HG03045 (cell line): ENCODE measurements around the gene EIF4E1B.

Experiments
- ATAC-seq: cut with Tn5 transposase; IDR thresholded peaks from one replicate; pipeline ENCODE4 v1.9.1; 2021; ENCODE audit warnings: mild to moderate bottlenecking, moderate library complexity; ENCODE audit not compliant: unreplicated experiment

Gene EIF4E1B

DNA sequence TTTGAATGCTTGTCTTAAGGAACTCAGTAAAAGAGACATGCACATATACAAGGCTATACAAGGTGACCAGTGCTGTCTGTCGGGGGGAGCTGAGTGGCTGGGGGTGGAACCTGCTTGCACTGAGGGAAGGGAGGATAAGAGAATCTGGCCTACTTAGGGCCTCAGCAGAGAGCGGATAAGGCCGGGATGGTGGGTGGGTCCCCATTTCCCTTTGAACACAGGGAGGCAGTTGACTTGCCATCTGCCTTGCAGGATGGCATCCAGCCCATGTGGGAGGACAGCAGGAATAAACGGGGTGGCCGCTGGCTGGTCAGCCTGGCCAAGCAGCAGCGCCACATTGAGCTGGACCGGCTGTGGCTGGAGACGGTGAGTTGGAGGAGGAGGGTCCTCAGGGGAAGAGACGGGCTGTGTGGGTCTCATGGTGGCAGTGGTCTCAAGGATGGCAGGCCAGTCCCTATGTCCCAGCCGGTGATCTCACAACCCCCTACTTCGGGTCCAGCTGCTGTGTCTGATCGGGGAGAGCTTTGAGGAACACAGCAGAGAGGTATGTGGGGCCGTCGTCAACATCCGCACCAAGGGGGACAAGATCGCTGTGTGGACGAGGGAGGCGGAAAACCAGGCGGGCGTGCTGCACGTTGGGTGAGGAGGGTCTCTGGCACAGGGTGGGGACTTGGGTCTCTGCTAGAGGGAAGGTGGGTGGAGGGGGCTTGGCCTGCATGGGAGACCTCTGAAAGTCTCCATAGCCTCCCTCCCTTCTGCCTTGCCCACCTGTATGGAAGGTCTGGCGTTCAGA is 14.6 kb downstream of the EIF4E1B start:
- ATAC-seq, result no peak

GRCh38 chr5:176646049-176646706 is 15.7 kb downstream of the EIF4E1B start:
- no peak for ATAC-seq

GRCh38 chr5:176646707-176647029 is 16.2 kb downstream of the EIF4E1B start:
- no peak for ATAC-seq

DNA sequence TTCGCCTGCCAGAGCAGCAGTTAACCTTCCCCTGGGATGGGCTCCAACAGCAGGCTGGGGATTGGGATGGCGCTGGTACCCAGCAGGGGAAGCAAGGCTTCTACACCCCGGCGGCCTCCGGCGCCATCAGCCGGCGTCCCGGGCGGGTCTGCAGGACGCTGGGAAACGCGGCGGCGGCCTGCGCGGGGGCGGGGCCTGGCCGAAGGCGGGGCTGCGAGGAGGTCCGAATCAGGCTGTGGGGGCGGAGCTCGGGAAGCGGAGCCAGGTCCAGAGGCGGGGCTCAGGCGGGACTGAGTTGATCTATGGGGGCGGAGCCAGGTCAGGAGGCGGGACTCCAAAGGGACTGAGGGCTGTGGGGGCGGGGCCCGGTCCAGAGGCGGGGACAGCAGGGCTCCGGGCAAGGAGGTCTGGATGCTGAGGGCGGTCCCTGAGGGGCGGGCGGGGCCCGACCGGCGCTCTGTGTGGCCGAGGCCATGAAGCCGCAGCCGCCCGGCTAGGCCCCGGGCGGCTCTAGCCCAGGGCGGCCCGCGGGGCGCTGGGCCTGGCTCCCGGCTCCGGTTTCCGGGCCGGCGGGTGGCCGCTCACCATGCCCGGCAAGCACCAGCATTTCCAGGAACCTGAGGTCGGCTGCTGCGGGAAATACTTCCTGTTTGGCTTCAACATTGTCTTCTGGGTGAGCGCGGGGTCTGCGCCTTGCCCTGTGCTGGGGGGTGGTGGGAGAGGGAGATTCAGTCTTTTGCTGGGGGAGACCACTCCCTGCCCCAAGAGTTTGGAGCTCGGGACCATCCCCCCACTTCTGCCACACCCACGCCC is 16.8 kb downstream of the EIF4E1B start, which contains the start of gene TSPAN17:
Gene TSPAN17, plus strand, starts transcription at position 455 of the 813 bp plus-strand sequence. Its CDS starts 132 bp downstream, at position 587.
- ATAC-seq, result peak; percentile 94

GRCh38 chr5:176647843-176648473 is 17.5 kb downstream of the EIF4E1B start:
- no peak for ATAC-seq

DNA sequence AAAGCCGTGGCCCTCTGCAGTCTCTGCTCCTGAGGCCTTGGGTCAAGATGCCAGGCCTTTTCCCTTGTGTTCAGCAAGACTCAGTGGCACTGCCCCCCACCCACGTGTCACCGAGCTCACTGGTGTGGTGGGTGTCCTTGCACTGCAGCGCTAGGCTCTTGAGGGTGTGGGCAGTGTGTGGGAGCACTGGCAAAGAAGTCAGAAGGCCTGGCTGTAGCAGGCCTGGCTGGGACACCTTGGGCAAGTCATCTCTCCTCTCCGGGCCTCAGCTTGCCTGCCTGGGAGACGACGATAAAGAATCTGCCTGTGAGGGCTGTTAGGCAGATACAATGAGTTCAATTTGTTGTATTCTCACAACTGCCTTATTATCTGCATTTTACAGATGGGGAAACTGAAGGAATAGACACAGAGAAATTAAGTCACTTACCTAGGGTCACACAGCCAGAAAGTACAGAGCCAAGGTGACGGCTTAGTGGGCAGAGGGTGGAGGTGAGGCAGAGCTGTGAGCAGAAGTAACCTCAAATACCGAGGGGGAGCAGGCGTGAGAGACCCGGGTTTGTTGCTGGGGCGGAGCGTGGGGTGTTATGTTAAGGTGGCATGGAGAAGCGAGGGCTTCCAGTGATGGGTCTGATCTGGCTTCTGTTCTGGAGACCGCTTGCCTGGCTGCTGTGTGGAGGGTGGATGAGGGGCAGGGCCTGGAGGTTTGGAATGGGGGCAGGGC is 18.2 kb downstream of the EIF4E1B start:
- ATAC-seq, result no peak

GRCh38 chr5:176650354-176650884 is 19.9 kb downstream of the EIF4E1B start:
- ATAC-seq, result no peak

GRCh38 chr5:176651472-176651980 is 21.1 kb downstream of the EIF4E1B start:
- no peak for ATAC-seq

DNA sequence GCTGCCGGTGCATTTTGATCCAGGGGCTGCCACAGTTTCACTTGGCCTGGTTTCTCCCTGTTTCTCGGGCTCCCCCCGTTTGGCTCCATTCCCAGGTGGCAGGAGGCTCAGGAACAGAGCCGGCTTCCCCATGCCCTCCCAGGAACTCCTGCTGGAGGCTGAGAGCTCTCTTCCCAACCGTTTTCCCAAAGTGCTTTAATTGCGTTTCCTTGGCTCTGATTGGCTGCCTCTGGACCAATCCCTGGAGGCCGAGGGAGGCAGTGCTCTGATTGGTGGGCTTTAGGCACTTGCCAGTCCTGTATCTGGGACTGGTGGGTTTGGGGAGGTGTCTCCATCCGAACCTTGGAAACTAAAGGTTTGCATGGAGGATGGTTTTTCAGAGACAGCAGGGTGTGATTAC is 21.7 kb downstream of the EIF4E1B start:
- no peak for ATAC-seq

DNA sequence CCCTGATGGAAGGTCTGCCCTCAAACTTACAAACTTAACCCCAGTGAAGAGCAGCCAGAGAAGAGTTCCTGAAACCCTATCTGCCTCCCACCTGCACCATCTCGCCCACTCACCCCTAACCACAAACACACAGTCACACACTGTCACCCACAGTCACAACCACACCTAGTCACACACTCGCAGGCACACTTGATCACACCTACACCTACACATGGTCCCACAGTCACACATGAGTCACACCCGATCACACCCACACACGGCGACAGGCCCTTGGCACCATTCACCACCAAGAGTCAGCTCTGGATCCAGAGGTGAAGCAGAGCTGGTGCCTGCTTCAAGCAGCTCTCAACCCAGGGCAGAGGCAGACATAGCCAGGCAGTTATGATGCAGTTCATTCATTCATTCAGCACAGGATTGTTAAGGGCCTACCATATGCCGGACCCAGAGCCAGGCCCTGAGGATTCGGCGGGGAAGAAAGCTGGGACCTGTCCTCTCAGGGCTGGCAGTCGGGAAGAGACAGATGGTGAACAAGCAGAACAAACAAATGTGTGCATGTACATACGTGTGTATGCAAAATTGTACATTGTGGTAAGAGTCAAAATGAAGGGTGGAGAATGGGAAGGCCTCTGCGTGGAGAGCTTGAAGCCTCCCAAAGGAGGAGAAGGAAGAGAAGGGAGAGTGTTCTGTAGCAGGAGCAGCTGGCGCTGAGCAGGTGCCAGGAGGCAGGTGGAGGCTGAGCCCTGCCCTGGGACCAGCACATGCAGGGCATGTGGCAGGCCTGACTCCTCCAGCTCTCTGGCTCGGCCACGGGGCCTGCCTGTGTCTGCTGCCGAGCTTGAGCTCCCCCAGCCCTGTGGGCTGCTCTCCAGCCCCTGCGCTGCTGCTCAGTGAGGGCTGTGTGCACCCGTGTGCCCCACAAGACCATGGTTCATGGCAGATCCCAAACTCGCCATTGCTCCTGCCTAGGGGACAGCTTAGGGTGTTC is 23.2 kb downstream of the EIF4E1B start:
- no peak for ATAC-seq

GRCh38 chr5:176654856-176655255 is 24.4 kb downstream of the EIF4E1B start:
- ATAC-seq, result no peak

DNA sequence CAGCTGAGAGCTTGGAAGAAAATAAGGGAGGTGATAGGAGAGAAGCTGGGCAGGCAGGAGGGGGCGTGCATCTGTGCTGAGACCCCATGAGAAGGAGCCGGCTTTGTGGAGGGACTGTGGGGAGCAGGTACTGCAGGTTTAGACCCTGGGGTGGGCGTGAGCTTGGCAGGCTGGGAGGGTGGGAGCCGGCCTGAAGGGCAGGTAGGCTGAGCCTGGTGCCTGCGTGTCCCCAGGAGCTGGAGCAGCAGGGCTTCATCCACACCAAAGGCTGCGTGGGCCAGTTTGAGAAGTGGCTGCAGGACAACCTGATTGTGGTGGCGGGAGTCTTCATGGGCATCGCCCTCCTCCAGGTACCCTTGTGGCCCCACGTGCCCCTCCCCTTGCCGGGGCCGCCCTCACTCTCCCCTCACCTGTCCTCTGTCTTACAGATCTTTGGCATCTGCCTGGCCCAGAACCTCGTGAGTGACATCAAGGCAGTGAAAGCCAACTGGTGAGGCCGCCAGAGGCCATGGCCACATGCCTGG is 26.1 kb downstream of the EIF4E1B start:
- ATAC-seq, result no peak

DNA sequence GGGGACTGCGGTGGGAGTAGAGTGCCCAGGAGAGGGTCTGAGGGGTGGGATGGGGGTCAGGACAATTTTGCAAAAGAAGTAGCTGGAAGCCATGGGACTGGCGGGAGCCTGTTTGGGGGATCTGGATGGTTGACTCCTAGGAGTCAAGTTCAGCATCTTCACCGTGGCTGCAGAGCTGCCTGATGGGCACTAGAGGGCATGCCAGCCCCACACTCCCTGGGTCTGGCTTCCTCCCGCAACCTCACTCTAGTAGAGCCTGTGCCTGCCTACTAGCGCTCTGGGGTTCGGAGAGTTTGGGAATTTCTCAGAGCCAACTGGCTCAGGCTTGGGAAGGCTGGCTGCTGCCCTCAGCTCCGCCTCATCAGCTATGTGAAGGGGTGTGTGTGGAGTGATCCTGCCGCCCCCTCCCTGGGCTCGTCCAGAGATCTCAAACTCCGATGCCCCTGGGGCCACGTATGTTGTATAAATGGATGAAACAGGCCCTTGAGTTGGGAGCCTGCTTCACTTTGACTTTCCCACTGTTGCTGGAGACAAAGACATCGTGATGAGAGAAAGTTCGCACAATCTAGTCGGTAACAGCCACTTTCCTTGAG is 27.6 kb downstream of the EIF4E1B start:
- peak; percentile 49 for ATAC-seq

DNA sequence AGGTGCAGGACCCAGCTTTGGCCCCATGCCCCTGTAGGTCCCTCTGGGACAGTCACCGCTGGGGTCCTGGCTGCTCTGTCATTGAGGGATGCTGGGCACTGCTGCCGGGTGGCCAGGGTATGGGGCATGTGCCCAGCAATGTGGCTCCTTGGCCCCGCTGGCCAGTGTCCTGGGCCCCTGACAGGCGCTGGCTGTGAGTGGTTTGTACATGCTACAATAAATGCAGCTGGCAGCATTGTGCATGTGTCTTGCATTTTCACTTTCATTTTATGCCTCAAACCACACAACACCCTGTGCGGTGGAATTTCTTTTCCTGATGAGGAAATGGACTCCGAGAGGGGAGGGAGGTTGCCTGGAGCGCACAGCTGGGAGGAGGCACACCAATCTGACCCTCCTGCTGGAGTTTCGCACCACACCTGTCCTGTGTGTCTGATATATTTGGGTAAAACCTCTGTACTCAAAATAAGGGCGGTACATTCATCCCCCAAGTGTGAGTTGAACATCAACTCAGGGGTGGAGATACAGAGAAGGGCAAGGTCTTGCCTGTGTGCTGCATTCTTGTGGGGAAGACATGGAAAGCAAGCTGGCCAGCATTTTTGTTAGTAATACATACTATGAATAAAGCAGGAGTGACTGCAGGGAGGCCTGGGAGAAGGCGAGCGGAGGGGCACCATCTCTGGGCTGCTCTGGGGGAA is 28.5 kb downstream of the EIF4E1B start:
- no peak for ATAC-seq

DNA sequence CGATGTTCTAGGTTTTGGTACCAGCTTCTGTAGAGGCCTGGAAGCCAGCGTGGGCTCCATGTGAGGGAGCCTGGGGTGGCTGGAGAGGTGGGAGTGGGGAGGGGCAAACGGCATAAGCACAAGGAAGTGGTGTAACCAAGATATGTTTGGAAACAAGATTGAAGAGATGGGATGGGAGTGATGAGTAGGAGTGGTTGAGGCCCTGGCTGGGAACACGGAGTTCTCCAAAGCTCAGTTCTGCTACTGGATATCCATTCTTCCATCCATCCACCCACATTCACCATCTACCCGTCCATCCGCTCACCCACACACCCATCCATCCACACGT is 29.0 kb downstream of the EIF4E1B start:
- no peak for ATAC-seq

DNA sequence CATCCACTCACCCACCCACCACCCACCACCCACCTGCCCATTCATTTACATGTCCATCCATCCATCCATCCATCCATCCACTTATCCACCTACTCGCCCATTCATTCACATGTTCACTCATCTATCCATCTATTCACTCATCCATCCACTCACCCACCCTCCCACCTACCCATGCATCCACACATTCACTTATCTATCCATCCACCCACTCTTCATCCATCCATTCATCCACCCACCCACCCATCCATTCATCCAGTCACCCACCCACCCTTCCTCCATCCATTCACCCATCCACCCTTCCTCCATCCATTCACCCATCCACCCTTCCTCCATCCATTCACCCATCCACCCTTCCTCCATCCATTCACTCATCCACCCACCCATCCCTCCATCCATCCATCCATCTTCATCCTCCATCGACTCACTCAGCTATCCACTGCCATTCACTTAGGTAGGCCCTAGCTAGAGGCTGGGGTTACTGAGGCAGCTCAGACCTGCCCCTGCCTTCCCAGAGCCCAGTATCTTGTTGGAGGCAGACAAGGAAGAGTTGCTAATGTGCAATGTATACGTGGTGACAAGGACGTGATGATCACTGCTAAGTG is 29.5 kb downstream of the EIF4E1B start:
- ATAC-seq, result no peak

DNA sequence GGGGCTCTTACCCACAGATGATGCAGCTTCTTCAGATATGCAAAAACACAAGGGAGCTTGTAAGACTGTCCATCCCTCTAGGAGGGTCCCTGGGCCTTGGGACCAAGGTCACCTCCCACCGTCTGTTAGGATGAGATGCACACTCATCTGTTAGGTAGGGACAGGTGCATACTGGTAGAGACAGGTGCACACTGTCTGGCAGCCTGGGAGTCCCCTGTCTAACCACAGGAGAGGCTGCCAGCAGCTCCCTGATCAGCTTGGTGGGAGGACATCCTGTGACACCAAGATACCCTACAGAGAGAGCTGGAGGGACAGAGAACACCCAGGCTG is 30.0 kb downstream of the EIF4E1B start:
- ATAC-seq, result no peak
